HL-60 (cell line): ENCODE data around the gene KRTAP5-8.
"Not testable (repeated sequence)": the region's sequence is repeated elsewhere in the genome, so short reads cannot be mapped to it uniquely, and the experiment has no call there.

Source experiments
- CTCF ChIP-seq: IDR thresholded peaks from one replicate; pipeline ENCODE4 v1.5.1; 2011; ENCODE audit warnings: low read length, control low read depth, inconsistent platforms; ENCODE audit not compliant: insufficient read depth
- POLR2AphosphoS5 ChIP-seq: IDR thresholded peaks from 2 replicates; pipeline ENCODE4 v1.6.1; 2012; ENCODE audit warnings: low read depth
- REST ChIP-seq: IDR thresholded peaks from 2 replicates; pipeline ENCODE4 v1.6.1; 2012; ENCODE audit warnings: low read depth; ENCODE audit not compliant: insufficient replicate concordance

GRCh38 chr11:71585673-71586072 lies 47.8 kb downstream of the KRTAP5-8 start:
- TF ChIP-seq CTCF, POLR2AphosphoS5, REST: not testable (repeated sequence)
